PFSK-1 (cell line): Measurements from ENCODE around the gene CALML5.

ENCODE experiments used
- FOXP2 ChIP-seq: optimal IDR thresholded peaks from 2 replicates; pipeline ENCODE3; 2011; ENCODE audit warnings: borderline replicate concordance, control low read depth, inconsistent platforms; ENCODE audit not compliant: insufficient read depth; ENCODE audit errors: extremely low read length, extremely low read depth
- POLR2AphosphoS5 ChIP-seq: IDR thresholded peaks from 2 replicates; pipeline ENCODE4 v1.6.1; 2012; ENCODE audit warnings: low read depth, mild to moderate bottlenecking, control low read depth, low read length, moderate library complexity
- SIN3A ChIP-seq: IDR thresholded peaks from 2 replicates; pipeline ENCODE4 v1.6.1; 2012; ENCODE audit warnings: mild to moderate bottlenecking, low read length, moderate library complexity, borderline replicate concordance; ENCODE audit not compliant: insufficient read depth
- TAF1 ChIP-seq: IDR thresholded peaks from 2 replicates; pipeline ENCODE4 v1.6.1; 2012; ENCODE audit warnings: low read length, control low read depth, borderline replicate concordance; ENCODE audit not compliant: insufficient read depth
- TF ChIP-seq, protein P1 (sequence below), 2 experiments: IDR thresholded peaks; 2 replicates each; pipeline versions ENCODE4 v1.6.1 to v1.8.0; 2011 to 2012; ENCODE audit warnings: low read depth in 2 of 2, low read length in 2 of 2, control low read depth in 1 of 2, inconsistent platforms in 1 of 2, mild to moderate bottlenecking in 1 of 2, moderate library complexity in 1 of 2; ENCODE audit not compliant: insufficient read depth in 1 of 2

The CALML5 gene

DNA sequence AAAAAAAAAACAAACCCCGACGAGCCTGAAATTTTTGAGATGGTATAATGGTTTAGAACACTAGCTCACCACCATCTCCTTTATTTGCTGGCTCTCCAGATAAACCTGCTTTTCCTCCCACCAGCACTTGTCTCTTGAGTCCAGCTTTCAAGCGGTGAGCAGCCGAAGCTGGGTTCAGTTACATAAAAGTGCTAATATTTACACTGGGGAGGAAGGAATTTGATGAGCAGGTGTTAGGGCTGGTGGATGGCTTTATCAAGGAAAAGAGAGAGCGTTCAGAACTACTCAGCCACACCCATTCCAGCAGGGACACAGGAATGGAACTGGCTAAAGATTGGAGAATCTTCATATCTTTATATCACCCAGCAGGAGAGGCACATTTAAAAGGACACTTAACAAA is 18.8 kb upstream of the CALML5 start:
- TF ChIP-seq SIN3A (no peak), POLR2AphosphoS5 (no peak), FOXP2 (no peak), TAF1 (no peak)
- TF ChIP-seq, protein P1, sequence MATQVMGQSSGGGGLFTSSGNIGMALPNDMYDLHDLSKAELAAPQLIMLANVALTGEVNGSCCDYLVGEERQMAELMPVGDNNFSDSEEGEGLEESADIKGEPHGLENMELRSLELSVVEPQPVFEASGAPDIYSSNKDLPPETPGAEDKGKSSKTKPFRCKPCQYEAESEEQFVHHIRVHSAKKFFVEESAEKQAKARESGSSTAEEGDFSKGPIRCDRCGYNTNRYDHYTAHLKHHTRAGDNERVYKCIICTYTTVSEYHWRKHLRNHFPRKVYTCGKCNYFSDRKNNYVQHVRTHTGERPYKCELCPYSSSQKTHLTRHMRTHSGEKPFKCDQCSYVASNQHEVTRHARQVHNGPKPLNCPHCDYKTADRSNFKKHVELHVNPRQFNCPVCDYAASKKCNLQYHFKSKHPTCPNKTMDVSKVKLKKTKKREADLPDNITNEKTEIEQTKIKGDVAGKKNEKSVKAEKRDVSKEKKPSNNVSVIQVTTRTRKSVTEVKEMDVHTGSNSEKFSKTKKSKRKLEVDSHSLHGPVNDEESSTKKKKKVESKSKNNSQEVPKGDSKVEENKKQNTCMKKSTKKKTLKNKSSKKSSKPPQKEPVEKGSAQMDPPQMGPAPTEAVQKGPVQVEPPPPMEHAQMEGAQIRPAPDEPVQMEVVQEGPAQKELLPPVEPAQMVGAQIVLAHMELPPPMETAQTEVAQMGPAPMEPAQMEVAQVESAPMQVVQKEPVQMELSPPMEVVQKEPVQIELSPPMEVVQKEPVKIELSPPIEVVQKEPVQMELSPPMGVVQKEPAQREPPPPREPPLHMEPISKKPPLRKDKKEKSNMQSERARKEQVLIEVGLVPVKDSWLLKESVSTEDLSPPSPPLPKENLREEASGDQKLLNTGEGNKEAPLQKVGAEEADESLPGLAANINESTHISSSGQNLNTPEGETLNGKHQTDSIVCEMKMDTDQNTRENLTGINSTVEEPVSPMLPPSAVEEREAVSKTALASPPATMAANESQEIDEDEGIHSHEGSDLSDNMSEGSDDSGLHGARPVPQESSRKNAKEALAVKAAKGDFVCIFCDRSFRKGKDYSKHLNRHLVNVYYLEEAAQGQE (IDR thresholded peaks at IDR 0.05; ENCODE audit: insufficient read depth in 1 of 2, low read depth in 2 of 2, low read length in 2 of 2) = no peak

DNA sequence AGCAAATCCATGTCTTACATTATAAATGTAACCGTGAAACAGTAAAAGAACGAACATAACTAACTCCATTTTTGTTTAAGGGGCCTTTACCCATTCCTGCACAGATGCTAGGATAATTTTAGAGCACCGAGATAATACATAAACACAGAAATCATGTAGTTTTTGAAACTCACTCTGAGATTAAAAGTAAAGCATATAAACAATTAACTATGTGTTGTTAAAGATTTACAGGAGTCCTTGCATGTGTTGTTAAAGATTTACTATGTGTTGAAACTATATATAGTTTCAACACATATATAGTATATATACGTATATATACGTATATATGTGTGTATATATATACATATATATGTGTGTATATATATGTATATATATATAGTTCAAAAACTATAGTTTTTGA is 18.2 kb upstream of the CALML5 start:
- TF ChIP-seq POLR2AphosphoS5 (no peak), FOXP2 (no peak), TAF1 (no peak), SIN3A (no peak)
- TF ChIP-seq, protein P1 (IDR thresholded peaks at IDR 0.05; ENCODE audit: insufficient read depth in 1 of 2, low read depth in 2 of 2, low read length in 2 of 2) = no peak

DNA sequence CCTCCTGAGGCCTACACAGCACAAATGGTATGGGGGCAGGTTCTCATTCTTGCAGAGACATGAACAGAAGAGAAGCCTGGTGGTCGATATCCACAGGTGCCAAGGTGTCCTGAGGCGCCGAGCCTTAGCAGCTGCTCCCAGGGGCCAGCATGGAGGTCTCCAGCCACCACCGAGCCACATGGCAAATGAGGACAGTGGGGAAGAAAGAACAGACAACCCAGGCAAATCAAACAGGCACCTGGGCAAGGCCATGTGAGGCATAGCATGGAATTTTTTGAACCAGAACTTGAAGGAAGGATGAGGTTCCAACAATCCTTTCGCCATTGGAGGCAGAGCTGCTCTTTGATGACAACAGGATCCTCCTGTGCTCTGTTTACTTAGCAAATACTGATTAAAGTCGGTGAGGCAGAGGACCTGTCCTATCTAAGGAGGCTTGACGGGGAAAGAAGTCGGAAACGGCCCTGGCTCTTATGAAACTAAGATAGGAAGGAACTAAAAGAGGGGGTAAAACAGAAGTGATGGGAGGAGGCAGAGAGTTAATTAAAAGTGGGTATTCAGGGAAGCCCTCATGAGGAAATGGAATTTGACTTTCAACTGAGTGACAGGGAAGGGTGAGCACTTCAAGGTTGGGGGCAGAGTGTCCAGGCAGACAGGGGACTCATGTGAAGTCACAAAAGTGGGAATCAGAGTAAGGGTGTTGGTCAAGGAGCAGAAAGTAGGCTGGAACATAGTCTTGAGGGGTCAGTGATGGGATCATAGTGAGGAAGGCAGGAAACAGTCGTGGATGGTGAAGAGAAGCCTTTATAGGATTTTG is 16.8 kb upstream of the CALML5 start:
- TF ChIP-seq TAF1 (no peak), SIN3A (no peak), POLR2AphosphoS5 (no peak), FOXP2 (no peak)
- TF ChIP-seq, protein P1 (IDR thresholded peaks at IDR 0.05; ENCODE audit: insufficient read depth in 1 of 2, low read depth in 2 of 2, low read length in 2 of 2) = no peak

DNA sequence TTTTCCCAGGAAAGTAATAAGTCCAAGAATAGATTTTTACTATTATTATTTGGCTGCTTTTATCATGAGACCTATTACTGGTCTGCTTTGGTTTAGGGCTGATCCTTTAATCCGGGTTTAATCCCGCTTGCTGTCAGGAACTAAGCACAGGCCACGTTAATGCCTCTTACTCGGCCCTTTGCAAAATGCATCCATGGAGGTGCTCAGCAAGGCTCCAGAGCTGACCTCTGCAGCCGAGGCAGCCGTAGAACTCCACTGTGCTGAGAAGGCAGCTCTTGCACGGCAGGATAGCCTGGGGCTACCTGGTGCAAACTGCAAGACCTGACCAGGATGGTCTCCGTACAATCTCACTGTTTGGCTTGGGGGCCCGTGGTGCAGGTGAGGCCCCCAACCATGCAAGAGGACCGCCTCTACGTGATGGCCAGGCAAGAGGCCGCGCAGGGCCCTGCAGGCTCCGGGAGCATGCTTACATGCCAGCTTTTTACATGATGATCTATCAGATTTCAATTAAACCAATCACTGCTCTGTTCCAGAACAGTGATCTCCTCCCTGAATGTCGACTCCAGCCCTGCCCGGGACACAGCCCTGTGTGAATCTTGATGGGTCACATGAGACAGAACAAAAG is 15.0 kb upstream of the CALML5 start:
- TF ChIP-seq FOXP2 (no peak), TAF1 (no peak), POLR2AphosphoS5 (no peak), SIN3A (no peak)
- TF ChIP-seq, protein P1 (IDR thresholded peaks at IDR 0.05; ENCODE audit: insufficient read depth in 1 of 2, low read depth in 2 of 2, low read length in 2 of 2) = no peak
